ENCODE measurements around the gene DENND4C.
A peak's percentile ranks its signal among the peaks of the same experiment; 100 is the strongest.
"Not testable (repeated sequence)": the region's sequence is repeated elsewhere in the genome, so short reads cannot be mapped to it uniquely, and the experiment has no call there.

DENND4C gene

DNA sequence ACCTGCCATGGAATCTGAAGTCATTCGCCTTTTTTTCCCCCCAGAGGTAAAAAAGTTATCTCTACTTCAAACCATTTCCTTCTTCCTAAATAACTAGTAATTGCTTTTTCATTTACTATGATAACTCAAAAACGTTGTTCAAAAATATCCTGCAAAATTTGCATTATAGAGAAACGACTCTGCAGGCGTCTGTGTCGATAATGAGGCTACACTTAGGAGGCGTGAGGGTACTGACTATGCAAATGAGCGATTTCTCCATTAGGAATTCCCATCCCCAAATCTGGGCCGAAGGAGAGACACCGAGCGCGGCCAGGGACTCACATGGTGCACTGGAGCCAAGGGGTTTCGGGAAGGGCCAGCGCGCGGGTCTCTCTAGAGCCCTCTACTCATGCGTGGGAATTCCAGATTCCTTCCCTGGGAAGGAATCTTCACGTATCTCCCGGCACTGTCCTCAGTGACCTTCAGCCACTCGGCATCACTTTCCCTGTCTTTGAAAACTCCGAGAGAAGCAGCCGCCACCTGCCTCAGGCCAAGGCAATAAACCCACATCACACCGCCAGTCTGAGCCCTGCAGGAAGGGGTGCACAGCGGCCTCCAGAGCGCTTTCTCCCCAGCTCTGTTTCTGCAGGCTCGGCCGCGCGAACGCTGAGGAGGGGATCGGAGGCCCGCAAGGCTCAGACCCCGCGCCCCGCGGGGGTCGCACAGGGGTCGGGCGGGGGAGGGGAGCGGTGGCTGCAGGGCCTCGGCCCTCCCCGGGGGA is 718 bp upstream of the DENND4C start:
- peak; percentile 50 for DNase-seq

DNA sequence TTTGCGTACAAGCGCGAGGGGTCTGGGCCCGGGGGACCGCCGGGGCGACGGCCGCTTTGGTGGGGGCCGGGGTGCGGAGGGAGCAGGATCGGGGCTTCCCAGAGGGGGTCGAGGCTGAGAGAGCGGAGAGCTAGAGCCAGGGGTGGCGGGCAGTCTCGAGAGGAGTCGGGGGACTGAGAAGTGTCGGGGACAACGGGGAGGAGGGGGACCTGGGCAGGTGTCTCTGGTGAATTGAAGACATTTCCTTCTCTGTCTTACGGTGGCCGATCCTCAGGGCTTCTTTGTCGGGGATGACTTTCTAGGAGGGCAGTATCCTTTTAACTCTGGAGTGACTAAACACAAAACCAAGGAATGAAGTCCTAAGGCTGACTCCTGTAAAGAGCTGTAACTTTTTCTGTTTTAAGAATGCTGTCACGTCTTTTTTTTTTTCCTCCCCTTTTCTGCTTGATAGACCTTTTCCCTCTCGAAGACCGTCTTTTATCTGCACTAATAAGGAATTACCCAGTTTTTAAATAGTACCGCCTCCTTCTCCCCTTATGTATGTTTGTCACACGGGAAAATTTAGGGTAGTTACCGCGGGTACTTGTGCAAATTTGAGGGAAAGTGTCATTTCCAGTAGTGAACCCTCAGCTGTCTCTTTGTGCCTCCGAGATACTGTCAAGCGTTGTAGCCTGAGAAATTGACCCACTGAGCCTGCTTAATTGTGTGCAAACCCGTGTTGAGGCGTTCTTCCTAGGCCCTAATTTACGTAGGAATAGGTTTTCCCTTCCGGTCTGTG is 822 bp downstream of the DENND4C start:
- DNase-seq, result no peak

DNA sequence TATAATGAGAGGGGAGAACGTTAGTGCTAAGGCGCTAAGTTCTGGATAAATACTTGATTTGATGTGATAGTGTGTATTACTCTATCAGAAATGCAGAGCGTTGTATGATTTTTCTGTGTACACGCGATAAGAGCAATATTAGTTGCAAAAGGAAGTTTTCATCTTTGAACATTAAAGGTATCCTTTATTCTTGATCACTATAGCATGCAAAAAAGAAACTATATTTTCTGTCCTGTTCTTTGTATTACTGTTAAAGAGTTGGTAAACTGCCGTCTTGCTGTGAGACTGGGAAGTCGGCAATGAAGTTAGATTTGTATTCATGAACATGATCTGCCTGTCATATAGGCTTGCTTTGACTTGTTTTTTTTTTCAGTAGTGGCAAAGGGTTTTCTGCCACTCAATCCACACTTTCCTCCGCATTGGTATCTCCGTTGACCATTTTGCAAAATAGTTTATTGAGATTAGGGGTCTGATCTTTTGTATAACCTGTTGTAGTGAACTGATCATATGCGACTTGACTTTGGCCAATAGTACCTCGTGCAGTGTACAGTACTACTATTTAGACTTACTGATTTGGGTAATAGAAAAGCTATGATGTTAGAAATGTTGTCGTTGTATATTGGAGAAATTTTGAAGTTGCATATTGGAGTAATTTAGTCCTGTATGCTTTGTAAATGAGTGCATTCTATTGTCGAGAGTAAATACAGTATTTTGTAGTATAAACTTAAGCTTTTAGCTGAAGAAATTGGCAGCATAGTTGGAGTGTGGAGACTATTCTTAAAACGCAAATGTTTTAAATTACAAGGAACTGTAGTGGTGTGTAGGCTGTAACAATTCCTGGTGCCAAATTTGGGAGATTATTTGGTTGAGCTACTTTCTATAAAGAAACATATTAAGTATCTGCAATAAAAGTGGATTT is 1.7 kb downstream of the DENND4C start:
- no peak for DNase-seq

DNA sequence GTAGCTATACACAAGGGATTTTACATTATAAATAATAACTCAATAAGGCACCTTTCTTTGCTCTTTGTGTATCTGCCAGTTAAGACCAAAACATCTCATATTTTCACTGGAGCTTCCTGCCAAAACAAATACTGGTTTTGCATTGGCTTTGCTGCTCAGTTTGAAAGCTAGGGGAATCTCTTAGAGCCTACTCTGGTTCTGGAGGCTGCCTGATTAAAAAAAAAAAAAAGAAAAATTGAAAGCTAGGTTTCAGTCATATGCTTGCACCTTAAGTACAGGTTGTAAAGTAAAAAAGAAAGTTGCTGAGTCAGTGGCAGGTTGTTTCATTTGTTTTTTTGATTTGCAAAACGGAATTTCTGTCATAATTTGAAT is 2.3 kb downstream of the DENND4C start:
- DNase-seq, result no peak

DNA sequence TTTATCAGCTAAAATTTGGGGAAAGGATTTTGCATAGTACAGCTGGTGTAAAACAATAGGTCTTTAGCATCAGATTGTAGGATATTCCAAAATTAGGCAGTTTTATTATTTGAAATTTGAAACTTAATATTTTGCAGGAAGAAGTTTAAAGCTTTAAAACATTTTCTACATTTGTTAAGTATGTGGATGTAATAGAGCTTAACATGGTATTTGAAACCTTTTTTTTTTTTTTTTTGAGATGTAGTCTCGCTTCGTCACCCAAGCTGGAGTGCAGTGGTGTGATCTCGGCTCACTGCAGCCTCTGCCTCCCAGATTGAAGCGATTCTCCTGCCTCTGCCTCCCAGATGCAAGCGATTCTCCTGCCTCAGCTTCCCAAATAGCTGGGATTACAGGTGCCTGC is 2.9 kb downstream of the DENND4C start:
- no peak for DNase-seq

DNA sequence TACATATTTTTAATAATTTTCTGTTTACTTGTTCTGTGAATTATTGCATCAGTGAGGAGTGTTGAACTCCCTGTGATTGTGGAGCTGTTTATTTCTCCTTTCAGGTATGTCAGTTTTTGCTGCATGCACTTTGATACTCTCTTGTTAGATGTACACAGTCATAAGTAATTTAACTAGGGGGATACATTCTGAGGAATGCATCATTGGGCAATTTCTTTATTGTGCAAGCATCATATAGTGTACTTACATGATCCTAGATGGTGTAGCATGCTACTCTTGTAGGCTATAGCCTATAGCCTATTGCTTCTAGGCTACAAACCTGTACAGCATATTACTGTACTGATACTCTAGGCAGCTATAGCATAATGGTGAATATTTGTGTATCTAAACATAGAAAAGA is 9.5 kb downstream of the DENND4C start:
- no peak for DNase-seq

DNA sequence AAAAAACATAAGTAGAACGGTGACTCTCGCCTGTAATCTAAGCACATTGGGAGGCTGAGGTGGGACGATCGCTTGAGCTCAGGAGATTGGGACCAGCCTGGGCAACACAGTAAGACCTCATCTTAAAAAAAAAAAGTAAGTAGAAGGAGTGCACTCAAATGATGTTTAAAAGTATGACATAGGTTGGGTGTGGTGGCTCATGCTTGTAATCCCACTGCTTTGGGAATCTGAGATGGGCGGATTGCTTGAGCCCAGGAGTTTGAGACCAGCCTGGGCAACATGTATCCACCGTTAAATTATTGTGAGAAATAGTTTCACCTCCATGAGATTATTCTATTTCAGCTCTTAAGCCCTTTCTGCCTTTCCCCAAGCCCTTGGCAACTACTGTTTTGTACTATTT is 11.2 kb downstream of the DENND4C start:
- DNase-seq, result no peak

DNA sequence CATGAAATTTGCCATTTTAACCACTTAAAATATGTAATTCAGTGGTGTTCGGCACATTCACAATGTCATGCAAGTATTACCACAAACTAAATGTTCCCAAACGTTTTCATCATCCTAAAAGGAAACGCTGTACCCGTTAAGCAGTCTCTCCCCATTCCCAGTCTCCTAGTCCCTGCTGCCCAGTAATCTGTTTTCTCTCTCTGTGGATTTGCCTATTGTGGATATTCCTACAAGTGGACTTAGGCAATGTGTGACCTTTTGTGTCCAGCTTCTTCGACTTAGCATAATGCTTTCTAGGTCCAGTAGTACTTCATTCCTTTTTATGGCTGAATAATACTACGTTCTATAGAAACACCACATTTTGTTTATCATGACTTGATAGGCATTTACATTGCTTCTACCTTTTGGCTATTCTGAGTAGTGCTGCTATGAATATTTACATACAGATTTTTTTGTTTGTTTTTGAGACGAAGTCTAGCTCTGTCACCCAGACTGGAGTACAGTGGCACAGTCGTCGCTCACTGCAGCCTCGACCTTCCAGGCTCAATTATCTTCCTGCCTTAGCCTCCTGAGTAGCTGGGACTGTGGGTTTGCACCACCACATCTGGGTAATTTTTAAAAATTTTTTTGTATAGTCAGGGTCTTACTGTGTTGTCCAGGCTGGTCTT is 13.0 kb downstream of the DENND4C start:
- DNase-seq, result no peak

DNA sequence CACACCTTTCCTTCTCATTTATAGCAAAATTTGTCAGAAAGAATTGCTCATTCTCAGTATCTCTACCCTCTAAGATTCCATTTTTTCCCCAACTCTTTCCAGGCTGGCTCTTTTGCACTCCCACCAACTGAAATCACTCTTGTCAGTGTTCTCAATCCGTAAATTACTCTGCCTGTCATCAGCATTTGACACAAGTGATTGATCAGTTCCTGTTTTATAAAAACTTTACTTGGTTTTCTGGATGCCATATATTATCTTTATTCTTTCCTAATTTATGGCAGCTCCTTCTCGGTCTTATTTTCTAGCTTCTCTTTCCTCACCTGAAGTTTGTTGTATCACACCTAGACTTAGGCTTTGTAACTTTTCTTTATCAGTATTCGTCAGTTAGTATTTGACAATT is 16.4 kb downstream of the DENND4C start:
- DNase-seq, result no peak

DNA sequence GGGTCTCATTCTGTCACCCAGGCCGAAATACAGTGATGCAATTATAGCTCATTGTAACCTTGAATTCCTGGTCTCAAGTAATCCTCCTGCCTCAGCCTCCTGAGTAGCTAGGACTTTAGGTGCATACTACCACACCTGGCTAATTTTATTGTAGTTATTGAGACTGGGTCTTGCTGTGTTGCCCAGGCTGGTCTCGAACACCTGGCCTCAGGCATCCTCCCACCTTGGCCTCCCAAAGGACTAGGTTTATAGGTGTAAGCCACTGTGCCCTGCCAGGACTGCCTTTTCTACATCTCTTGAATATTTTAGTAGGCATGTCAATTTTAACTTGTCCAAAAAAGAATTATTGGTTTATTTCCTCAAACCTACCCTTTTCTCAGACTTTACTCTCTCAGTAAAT is 16.9 kb downstream of the DENND4C start:
- no peak for DNase-seq

DNA sequence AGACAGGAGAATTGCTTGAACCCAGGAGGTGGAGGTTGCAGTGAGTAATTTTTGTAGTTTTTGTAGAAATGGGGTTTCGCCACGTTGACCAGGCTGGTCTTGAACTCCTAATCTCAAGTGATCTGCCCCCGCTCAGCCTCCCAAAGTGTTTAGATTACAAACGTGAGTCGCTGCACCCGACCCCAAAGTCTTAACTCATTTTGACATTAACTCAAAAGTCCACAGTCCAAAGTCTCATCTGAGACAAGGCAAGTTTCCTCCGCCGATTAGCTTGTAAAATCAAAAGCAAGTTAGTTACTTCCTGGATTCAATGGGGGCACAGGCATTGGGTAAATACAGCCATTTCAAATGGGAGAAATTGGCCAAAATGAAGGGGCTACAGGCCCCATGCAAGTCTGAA is 19.9 kb downstream of the DENND4C start:
- not testable (repeated sequence) for DNase-seq

DNA sequence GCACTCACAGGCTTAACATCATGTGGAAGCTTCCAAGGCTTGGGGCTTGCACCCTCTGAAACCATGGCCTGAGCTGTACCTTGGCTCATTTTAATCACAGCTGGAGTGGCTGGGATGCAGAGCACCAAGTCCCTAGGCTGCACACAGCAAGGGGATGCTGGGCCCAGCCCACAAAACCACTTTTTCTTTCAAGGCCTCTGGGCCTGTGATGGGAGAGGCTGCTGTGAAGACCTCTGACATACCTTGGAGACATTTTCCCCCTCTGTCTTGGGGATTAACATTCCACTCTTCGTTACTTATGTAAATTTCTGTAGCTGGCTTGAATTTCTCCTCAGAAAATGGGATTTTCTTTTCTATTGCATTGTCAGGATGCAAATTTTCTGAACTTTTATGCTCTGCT is 20.7 kb downstream of the DENND4C start:
- DNase-seq, result not testable (repeated sequence)

DNA sequence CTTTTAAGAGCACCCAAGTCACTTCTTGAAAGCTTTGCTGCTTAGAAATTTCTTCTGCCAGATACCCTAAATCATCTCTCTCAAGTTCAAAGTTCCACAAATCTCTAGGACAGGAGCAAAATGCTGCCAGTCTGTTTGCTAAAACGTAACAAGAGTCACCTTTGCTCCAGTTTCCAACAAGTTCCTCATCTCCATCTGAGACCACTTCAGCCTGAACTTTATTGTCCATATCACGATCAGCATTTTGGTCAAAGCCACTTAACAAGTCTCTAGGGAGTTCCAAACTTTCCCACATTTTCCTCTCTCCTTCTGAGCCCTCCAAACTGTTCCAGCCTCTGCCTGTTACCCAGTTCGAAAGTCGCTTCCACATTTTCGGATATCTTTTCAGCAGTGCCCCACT is 21.1 kb downstream of the DENND4C start:
- DNase-seq, result not testable (repeated sequence)

DNA sequence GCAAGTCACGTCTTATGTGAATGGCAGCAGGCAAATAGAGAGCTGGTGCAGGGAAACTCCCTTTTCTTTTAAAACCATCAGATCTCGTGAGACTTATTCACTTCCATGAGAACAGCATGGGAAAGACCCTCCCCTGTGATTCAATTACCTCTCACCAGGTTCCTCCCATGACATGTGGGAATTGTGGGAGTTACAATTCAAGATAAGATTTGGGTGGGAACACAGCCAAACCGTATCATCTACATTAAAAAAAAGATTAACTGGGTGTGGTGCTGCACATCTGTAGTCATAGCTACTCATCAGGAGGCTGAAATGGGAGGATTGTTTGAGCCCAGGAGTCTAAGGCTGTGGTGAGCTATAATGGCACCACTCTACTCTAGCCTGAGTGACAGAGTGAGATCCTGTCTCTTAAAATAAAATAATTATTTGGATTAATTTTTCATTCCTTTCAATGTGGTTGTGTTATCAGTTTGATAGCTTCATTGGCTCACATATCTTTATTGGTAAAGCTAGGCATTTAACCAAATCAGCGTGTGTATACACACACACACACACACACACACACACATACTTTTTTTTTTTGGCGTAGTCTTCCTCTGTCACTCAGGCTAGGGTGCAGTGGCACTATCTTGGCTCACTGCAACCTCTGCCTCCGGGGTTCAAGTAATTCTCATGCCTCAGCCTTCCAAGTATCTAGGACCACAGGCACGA is 21.8 kb downstream of the DENND4C start:
- DNase-seq, result no peak

DNA sequence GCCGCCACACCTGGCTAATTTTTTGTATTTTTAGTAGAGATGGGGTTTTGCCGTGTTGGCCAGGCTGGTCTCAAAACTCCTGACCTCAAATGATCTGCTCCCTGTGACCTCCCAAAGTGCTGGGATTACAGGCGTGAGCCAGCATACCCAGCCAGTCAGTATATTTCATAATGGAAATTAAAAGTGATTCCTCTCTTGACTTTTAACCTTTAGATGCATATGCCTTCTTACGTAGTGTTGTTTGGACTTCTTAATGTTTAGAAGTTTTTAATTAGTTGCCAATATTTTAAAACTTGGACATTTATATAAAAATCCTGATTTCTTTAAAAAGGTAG is 22.4 kb downstream of the DENND4C start:
- DNase-seq, result no peak

DNA sequence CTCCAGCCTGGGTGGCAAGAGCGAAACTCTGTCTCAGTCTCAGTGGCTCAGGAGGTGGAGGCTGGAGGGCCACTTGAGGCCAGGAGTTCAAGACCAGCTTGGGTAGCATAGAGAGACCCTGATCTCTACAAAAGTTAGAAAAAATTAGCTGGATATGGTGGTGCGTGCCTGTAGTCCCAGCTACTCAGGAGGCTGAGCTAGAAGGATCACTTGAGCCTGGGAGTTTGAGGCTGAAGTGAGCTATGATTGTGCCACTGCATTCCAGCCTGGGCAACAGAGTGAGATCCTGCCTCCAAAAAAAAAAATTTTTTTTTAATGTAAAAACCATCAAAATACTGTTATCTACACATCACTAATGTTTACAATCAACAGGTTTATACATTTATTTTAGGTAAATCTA is 24.6 kb downstream of the DENND4C start:
- DNase-seq, result no peak

DNA sequence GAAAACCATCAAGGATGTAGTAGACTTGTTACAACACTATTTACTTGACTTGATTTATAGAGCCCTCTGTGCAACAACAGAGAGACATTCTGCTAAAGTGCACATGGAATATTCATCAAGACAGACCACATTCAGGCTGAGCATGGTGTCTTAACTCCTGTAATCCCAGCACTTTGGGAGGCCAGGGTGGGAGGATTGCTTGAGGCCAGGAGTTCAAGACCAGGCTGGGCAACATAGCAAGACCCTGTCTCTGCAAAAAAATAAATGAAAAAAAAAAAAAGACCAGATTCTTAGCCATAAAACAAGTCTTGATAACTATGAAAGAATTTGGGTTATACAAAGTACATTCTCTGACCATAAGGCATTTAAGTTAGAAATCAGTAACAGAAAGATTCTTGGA is 25.3 kb downstream of the DENND4C start:
- DNase-seq, result no peak

DNA sequence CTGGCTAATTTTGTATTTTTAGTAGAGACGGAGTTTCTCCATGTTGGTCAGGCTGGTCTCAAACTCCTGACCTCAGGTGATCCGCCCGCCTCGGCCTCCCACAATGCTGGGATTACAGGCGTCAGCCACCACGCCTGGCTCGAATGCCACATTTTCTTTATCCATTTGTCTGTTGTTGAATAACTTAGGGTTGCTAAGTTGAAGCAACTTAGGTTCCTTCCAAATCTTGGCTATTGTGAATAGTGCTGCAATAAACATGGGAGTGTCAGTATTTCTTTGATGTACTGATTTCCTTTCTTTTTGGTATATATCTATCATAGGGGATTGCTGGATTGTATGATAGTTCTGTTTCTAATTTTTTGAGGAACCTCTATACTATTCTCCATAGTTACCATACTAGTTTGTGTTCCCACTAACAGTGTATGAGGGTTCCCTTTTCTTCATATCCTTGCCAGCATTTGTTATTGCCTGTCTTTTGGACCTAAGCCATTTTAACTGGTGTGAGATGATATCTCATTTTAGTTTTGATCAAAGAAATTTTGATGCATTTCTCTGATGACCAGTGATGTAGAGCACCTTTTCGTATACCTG is 29.3 kb downstream of the DENND4C start:
- not testable (repeated sequence) for DNase-seq

DNA sequence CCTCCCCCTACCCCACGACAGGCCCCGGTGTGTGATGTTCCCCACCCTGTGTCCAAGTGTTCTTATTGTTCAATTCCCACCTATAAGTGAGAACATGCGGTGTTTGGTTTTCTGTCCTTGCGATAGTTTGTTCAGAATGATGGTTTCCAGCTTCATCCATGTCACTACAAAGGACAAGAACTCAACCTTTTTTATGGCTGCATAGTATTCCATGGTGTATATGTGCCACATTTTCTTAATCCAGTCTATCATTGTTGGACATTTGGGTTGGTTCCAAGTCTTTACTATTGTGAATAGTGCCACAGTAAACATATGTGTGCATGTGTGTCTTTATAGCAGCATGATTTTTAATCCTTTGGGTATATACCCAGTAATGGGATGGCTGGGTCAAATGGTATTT is 35.1 kb downstream of the DENND4C start:
- not testable (repeated sequence) for DNase-seq

DNA sequence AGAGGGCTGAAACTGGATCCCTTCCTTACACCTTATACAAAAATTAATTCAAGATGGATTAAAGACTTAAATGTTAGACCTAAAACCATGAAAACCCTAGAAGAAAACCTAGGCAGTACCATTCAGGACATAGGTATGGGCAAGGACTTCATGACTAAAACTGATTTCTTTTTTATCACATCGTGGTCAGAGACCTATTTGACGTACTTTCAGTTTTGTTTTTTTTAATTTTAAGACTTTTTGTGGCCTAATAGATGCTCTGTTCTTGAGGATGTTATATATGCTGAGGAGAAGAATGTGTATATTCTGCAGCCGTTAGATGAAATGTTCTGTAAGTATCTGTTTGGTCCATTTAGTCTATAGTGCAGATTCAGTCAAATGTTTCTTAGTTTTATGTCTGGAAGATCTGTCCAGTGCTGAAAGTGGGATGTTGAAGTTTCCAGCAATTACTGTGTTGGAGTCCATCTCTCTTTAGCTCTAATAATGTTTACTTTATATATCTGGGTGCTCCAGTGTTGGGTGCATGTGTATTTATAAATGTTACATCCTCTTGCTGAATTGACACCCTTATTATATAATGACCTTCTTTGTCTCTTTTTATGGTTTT is 36.4 kb downstream of the DENND4C start:
- not testable (repeated sequence) for DNase-seq

DNA sequence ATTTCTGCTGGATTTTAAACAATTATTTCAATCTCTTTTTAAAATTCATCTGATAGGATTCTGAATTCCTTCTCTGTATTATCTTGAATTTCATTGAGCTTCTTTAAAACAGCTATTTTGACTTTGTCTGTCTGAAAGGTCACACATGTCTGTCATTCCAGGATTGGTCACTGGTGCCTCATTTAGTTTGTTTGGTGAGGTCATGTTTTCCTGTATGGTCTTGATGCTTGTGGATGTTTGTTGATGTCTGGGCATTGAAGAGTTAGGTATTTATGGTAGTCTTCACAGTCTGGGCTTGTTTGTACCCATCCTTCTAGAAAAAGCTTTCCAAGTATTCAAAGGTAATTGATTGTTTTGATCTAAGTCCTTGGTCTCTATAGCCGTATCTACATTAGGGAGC is 39.1 kb downstream of the DENND4C start:
- DNase-seq, result no peak

All from activated CD4-positive, alpha-beta T cell treated with anti-CD3 and anti-CD28 coated beads for 1 hour (primary cell).